HL-60 (cell line): ENCODE results near the gene PPP1R3A.

ENCODE experiments used
- CTCF ChIP-seq: IDR thresholded peaks from one replicate; pipeline ENCODE4 v1.5.1; 2011; ENCODE audit warnings: low read length, control low read depth, inconsistent platforms; ENCODE audit not compliant: insufficient read depth
- POLR2AphosphoS5 ChIP-seq: IDR thresholded peaks from 2 replicates; pipeline ENCODE4 v1.6.1; 2012; ENCODE audit warnings: low read depth
- REST ChIP-seq: IDR thresholded peaks from 2 replicates; pipeline ENCODE4 v1.6.1; 2012; ENCODE audit warnings: low read depth; ENCODE audit not compliant: insufficient replicate concordance
- SPI1 ChIP-seq: IDR thresholded peaks from 2 replicates; pipeline ENCODE4 v1.6.1; 2012; ENCODE audit warnings: low read depth, mild to moderate bottlenecking, borderline replicate concordance

GRCh38 chr7:113936535-113936934 is 17.7 kb upstream of the PPP1R3A start:
- no peak for TF ChIP-seq CTCF
- TF ChIP-seq SPI1 = no peak
- no peak for TF ChIP-seq POLR2AphosphoS5
- no peak for TF ChIP-seq REST
